GM23248 (cell line): ENCODE data around the gene GRB10. TPM values are rescaled to one million over a fixed set of nuclear protein-coding genes. Genes with fewer than 3 reads are reported as not detected.

Experiments used
- DNase-seq: peaks from one replicate; pipeline ENCODE4 v3.0.0-alpha.2; 2015
- H2AFZ ChIP-seq: fragments of 200-600 bp; sonication (generic); 2 replicates; pipeline ENCODE4 v1.6.1; 2016; ENCODE audit warnings: antibody characterized with exemption
- H3F3A ChIP-seq: fragments of 200-600 bp; sonication (generic); 2 replicates; pipeline ENCODE4 v1.6.1; 2016; ENCODE audit warnings: mild to moderate bottlenecking, antibody characterized with exemption, mixed run types; ENCODE audit not compliant: insufficient read depth
- H3K27ac ChIP-seq: fragments of 200-600 bp; sonication (generic); 2 replicates; pipeline ENCODE4 v1.5.1; 2016; ENCODE audit warnings: mild to moderate bottlenecking
- H3K27me3 ChIP-seq: fragments of 200-600 bp; sonication (generic); replicated peaks from 2 replicates; pipeline ENCODE4 v1.6.1; 2016; ENCODE audit warnings: mild to moderate bottlenecking; ENCODE audit not compliant: insufficient read depth
- H3K36me3 ChIP-seq: fragments of 200-600 bp; sonication (generic); 2 replicates; pipeline ENCODE4 v1.6.1; 2016; ENCODE audit warnings: low read depth, mild to moderate bottlenecking
- H3K4me1 ChIP-seq: fragments of 200-600 bp; sonication (generic); 2 replicates; pipeline ENCODE4 v1.6.1; 2016; ENCODE audit warnings: mild to moderate bottlenecking; ENCODE audit not compliant: insufficient read depth
- H3K4me2 ChIP-seq: fragments of 200-600 bp; sonication (generic); one replicate; pipeline ENCODE4 v1.6.1; 2016; ENCODE audit warnings: mild to moderate bottlenecking; ENCODE audit not compliant: unreplicated experiment
- H3K4me3 ChIP-seq: fragments of 200-600 bp; sonication (generic); 2 replicates; pipeline ENCODE4 v1.5.1; 2016; ENCODE audit warnings: mild to moderate bottlenecking
- H3K79me2 ChIP-seq: fragments of 200-600 bp; sonication (generic); 2 replicates; pipeline ENCODE4 v1.6.1; 2016; ENCODE audit warnings: mild to moderate bottlenecking; ENCODE audit not compliant: insufficient read depth
- H3K9ac ChIP-seq: fragments of 200-600 bp; sonication (generic); 2 replicates; pipeline ENCODE4 v1.6.1; 2016; ENCODE audit warnings: mild to moderate bottlenecking
- H3K9me2 ChIP-seq: fragments of 200-600 bp; sonication (generic); 2 replicates; pipeline ENCODE4 v1.6.1; 2016; ENCODE audit warnings: mixed run types, mild to moderate bottlenecking, moderate library complexity; ENCODE audit not compliant: insufficient read depth
- H3K9me3 ChIP-seq: fragments of 200-600 bp; sonication (generic); one replicate; pipeline ENCODE4 v1.6.1; 2017; ENCODE audit warnings: low read depth
- H4K20me1 ChIP-seq: fragments of 200-600 bp; sonication (generic); 2 replicates; pipeline ENCODE4 v1.6.0; 2016; ENCODE audit not compliant: insufficient read depth
- EZH2 ChIP-seq: fragments of 200-600 bp; sonication (generic); IDR thresholded peaks from 2 replicates; pipeline ENCODE4 v1.6.1; 2018; ENCODE audit warnings: antibody characterized with exemption, mild to moderate bottlenecking; ENCODE audit not compliant: insufficient read depth, poor library complexity, severe bottlenecking
- EZH2phosphoT487 ChIP-seq: fragments of 200-600 bp; sonication (generic); IDR thresholded peaks from 2 replicates; pipeline ENCODE4 v1.6.1; 2018; ENCODE audit warnings: antibody characterized with exemption, moderate library complexity, mild to moderate bottlenecking, low read depth; ENCODE audit not compliant: insufficient read depth
- WGBS, 2 experiments: methylation state at CpG; one replicate each; pipeline ENCODE4 v1.1.6; 2015 to 2017; ENCODE audit warnings: low lambda C conversion rate in 2 of 2, low coverage in 1 of 2; ENCODE audit errors: missing lambda C conversion rate in 2 of 2; 5-methylcytosine and 5-hydroxymethylcytosine counted together
- in situ Hi-C: fragments of 300-500 bp; cut with MboI; formaldehyde crosslinking; loops from 2 replicates; pipeline ENCODE4 v1.15.0; 2020
- polyA plus RNA-seq: library from polyadenylated mRNA; unstranded; fragments of >200 nt; fragmentation: Nextera tagmentation; extraction: Ambion mirVana; gene quantifications from 2 replicates; pipeline ENCODE4 v1.2.1, GENCODE V29; 2016
- total RNA-seq: library from RNA; depleted of rRNA; stranded (reverse); fragments of >200 nt; shearing (Covaris generic); gene quantifications from 2 replicates; pipeline ENCODE4 v1.2.3, GENCODE V29; 2014

GRB10 gene
- total and polyA plus RNA-seq, 2 experiments from 2014 or later = 12.9 to 25.9 TPM

GRCh38 chr7:50664937-50665336 lies 117.8 kb downstream of the GRB10 start:
- Histone ChIP-seq H4K20me1 (peaks cover 33% of the 10 kb centered on the region; the same call in 1 of the 2 replicates), H3K79me2 (no peaks in the 10 kb centered on the region; the same call in 1 of the 2 replicates), H3K9ac (no peak overlapping the region)

DNA sequence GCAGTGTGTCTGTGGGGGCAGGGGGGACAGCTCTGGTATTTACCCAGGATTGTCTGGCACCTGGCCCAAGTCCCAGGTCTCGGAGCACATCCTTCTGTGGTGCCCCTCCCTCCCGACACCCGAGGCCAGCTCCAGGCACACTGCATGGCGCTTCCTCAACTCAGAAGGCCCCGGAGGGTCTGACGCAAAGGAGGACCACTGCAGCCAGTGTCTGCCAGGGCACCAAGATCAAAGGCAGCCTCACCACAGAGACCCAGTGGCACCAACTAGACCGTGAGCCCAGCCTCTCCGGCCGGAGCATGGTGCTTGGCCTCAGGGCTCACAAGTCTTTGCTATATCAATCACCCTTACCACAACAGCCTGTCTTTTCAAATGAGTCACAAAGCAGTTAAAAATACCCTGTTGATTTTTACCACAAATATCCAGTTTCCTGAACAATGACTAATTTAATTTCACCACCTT lies 118.2 kb downstream of the GRB10 start:
- H3K9me3 ChIP-seq = no peaks in the 10 kb centered on the region
- in situ Hi-C loops = loop anchor here (10.0 kb wide), 1 partner anchor 190 kb away; no protein-coding TSS in a partner anchor
- H4K20me1 ChIP-seq = peaks cover 33% of the 10 kb centered on the region; the same call in 1 of the 2 replicates
- H3K4me1 ChIP-seq = peaks cover 21% of the 10 kb centered on the region
- TF ChIP-seq EZH2 = no peak
- peak; percentile 88 for TF ChIP-seq EZH2phosphoT487
- H2AFZ ChIP-seq = no peak overlapping the region
- no peaks in the 10 kb centered on the region; the same call in 1 of the 2 replicates for H3K79me2 ChIP-seq
- no peaks in the 10 kb centered on the region for H3K27me3 ChIP-seq
- H3K4me3 ChIP-seq = no peak overlapping the region
- WGBS, 2 experiments = 20 to 45% methylated on average over 9 of the region's 9 CpGs
- H3K4me2 ChIP-seq = peak overlapping the region; percentile 37
- peak; percentile 84 for DNase-seq
- no peak overlapping the region for H3K9ac ChIP-seq
- H3K27ac ChIP-seq = no peak overlapping the region
- 0 out of 2 replicates have a peak, but pooled peaks cover 4% of the 10 kb centered on the region for H3K36me3 ChIP-seq
- H3F3A ChIP-seq = peaks cover 5% of the 10 kb centered on the region; the same call in 1 of the 2 replicates
- no peaks in the 10 kb centered on the region for H3K9me2 ChIP-seq

More at GRCh38 chr7:50664937-50665336, 117.8 kb downstream of the GRB10 start:
- peaks cover 5% of the 10 kb centered on the region; the same call in 1 of the 2 replicates for H3F3A ChIP-seq
- DNase-seq = no peak
- no peak overlapping the region for H3K27ac ChIP-seq
- in situ Hi-C loops = loop anchor here (10.0 kb wide), 1 partner anchor 190 kb away; no protein-coding TSS in a partner anchor
- 69 to 73% methylated on average over 4 of the region's 4 CpGs for WGBS, 2 experiments
- no peaks in the 10 kb centered on the region for H3K9me2 ChIP-seq
- no peak overlapping the region for H3K4me3 ChIP-seq
- H3K9me3 ChIP-seq = no peaks in the 10 kb centered on the region
- peak overlapping the region; percentile 37 for H3K4me2 ChIP-seq
- no peak overlapping the region for H2AFZ ChIP-seq
- TF ChIP-seq EZH2 (no peak), EZH2phosphoT487 (no peak)
- 0 out of 2 replicates have a peak, but pooled peaks cover 4% of the 10 kb centered on the region for H3K36me3 ChIP-seq
- H3K4me1 ChIP-seq = peaks cover 21% of the 10 kb centered on the region
- H3K27me3 ChIP-seq = no peaks in the 10 kb centered on the region

DNA sequence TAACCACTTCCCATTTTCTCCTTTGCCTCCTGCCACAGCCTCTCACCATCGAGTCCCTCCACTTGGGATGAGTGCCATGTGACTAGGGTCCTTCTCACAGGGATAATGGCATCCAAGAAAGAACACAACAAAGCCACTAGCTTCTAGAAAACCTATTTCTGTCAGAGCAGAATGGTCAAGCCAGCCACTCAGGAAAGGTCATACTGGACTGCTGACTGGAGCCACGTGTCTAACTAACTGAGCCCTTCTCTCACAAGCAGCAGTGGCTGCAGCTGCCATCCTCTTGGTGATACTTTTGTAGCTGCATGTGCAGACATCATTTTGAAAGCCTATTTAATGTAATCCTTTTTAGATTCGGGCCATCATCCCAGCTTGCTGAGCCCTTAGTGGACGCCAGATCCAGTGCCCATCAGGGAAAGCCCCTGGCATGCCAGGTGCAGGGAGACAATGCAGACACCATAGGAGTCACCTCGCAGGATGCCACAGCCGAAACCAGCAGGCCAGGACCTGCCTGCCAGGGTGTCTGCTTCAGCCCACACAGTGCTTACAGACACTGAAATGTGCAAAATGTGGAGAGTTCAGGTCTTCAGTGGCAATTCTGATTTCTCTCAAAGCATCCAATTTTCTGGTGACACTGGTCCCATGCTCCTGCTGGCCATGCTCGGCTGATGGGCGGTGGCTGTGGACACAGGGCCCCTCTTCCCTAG lies 119.1 kb downstream of the GRB10 start:
- Histone ChIP-seq H3K9me3 (no peaks in the 10 kb centered on the region), H4K20me1 (peaks cover 33% of the 10 kb centered on the region; the same call in 1 of the 2 replicates), H3K27ac (no peak overlapping the region), H3K9me2 (no peaks in the 10 kb centered on the region), H3K4me2 (no peak overlapping the region), H3K36me3 (no peaks in the 10 kb centered on the region), H3K79me2 (no peaks in the 10 kb centered on the region; the same call in 1 of the 2 replicates), H3K4me3 (no peak overlapping the region), H3K9ac (no peak overlapping the region), H2AFZ (no peak overlapping the region), H3F3A (peaks cover 10% of the 10 kb centered on the region), H3K27me3 (no peaks in the 10 kb centered on the region), H3K4me1 (peaks cover 21% of the 10 kb centered on the region)
- in situ Hi-C loops = loop anchor here (10.0 kb wide), 1 partner anchor 189 kb away; no protein-coding TSS in a partner anchor
- no peak for DNase-seq
- no peak for TF ChIP-seq EZH2phosphoT487
- no peak for TF ChIP-seq EZH2
- WGBS, 2 experiments = 95 to 97% methylated on average over 8 of the region's 8 CpGs

GRCh38 chr7:50662996-50663395 lies 119.7 kb downstream of the GRB10 start:
- TF ChIP-seq EZH2 (no peak), EZH2phosphoT487 (no peak)
- Histone ChIP-seq H3K9me2 (no peaks in the 10 kb centered on the region), H2AFZ (no peak overlapping the region), H3K4me3 (no peak overlapping the region), H3K4me2 (no peak overlapping the region), H3K4me1 (peaks cover 24% of the 10 kb centered on the region), H3K79me2 (no peaks in the 10 kb centered on the region; the same call in 1 of the 2 replicates), H4K20me1 (peaks cover 36% of the 10 kb centered on the region; the same call in 1 of the 2 replicates), H3K9me3 (no peaks in the 10 kb centered on the region), H3K9ac (no peak overlapping the region), H3K36me3 (no peaks in the 10 kb centered on the region), H3F3A (peaks cover 15% of the 10 kb centered on the region), H3K27me3 (no peaks in the 10 kb centered on the region), H3K27ac (no peak overlapping the region)
- no peak for DNase-seq
- in situ Hi-C loops = loop anchor here (10.0 kb wide), 1 partner anchor 188 kb away; no protein-coding TSS in a partner anchor
- WGBS, 2 experiments = 97 to 98% methylated on average over 2 of the region's 2 CpGs
